Breast epithelium (tissue), 3 donors: ENCODE data around the gene GSG1L2.

Source experiments
- POLR2A ChIP-seq: fragments of 450-650 bp; IDR thresholded peaks from one replicate; pipeline ENCODE4 v1.6.1; 2016; ENCODE audit warnings: antibody characterized with exemption, mild to moderate bottlenecking, moderate library complexity
- TF ChIP-seq, protein P1 (sequence below), 3 donors: fragments of 450-650 bp; IDR thresholded peaks; one replicate each; pipeline ENCODE4 v1.5.1; 2016 to 2017; ENCODE audit warnings: antibody characterized with exemption in 3 of 3, mild to moderate bottlenecking in 3 of 3, moderate library complexity in 3 of 3

DNA sequence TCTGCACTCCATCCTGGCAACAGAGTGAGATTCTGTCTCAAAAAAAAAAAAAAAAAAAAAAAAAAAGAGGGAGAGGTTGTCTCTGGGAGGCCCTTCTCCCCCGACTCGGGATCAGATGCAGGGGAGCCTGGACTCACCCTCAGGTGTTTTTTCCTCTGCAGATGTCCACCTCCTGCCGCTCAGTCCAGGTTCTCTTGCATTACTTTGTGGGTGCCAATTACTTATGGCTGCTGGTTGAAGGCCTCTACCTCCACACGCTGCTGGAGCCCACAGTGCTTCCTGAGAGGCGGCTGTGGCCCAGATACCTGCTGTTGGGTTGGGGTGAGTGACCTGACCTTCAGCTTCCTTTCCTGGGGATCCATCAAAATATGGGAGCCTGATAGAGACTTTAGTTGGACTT, 37.9 kb upstream of the GSG1L2 start:
- no peak for TF ChIP-seq POLR2A
- TF ChIP-seq, protein P1, sequence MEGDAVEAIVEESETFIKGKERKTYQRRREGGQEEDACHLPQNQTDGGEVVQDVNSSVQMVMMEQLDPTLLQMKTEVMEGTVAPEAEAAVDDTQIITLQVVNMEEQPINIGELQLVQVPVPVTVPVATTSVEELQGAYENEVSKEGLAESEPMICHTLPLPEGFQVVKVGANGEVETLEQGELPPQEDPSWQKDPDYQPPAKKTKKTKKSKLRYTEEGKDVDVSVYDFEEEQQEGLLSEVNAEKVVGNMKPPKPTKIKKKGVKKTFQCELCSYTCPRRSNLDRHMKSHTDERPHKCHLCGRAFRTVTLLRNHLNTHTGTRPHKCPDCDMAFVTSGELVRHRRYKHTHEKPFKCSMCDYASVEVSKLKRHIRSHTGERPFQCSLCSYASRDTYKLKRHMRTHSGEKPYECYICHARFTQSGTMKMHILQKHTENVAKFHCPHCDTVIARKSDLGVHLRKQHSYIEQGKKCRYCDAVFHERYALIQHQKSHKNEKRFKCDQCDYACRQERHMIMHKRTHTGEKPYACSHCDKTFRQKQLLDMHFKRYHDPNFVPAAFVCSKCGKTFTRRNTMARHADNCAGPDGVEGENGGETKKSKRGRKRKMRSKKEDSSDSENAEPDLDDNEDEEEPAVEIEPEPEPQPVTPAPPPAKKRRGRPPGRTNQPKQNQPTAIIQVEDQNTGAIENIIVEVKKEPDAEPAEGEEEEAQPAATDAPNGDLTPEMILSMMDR (IDR thresholded peaks at IDR 0.05): no peak
